Measurements from ENCODE around the gene GNL2.

DNA sequence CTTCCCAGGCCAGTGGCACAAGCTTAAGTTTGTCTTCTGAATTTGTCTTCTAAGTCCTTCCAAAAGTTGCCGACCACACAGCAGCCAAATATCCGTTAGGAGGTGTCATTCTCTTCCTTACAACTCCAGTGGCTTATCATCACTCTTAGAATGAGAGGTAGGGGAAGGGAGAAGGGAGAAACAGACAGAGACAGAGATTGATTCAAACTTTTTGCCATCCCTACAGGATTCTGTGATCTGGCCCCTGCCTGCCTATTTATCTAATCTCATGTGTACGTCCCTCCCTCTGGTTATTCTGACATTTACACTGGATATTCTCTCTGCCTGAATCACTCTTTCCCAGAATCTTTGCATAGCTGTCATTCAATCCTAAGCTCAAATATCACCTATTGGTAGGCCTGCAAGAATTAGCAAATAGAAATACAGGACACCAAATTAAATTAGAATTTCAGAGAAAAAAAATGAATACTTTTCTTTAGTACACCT is 488 bp upstream of the GNL2 start:
- TF ChIP-seq, protein P1, sequence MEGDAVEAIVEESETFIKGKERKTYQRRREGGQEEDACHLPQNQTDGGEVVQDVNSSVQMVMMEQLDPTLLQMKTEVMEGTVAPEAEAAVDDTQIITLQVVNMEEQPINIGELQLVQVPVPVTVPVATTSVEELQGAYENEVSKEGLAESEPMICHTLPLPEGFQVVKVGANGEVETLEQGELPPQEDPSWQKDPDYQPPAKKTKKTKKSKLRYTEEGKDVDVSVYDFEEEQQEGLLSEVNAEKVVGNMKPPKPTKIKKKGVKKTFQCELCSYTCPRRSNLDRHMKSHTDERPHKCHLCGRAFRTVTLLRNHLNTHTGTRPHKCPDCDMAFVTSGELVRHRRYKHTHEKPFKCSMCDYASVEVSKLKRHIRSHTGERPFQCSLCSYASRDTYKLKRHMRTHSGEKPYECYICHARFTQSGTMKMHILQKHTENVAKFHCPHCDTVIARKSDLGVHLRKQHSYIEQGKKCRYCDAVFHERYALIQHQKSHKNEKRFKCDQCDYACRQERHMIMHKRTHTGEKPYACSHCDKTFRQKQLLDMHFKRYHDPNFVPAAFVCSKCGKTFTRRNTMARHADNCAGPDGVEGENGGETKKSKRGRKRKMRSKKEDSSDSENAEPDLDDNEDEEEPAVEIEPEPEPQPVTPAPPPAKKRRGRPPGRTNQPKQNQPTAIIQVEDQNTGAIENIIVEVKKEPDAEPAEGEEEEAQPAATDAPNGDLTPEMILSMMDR (IDR thresholded peaks at IDR 0.05), result no peak
- no peak for TF ChIP-seq POLR2A (IDR thresholded peaks at IDR 0.05)
